ENCODE measurements around the gene FAM25A.
"Not testable (repeated sequence)": the region's sequence is repeated elsewhere in the genome, so short reads cannot be mapped to it uniquely, and the experiment has no call there.

The FAM25A gene

DNA sequence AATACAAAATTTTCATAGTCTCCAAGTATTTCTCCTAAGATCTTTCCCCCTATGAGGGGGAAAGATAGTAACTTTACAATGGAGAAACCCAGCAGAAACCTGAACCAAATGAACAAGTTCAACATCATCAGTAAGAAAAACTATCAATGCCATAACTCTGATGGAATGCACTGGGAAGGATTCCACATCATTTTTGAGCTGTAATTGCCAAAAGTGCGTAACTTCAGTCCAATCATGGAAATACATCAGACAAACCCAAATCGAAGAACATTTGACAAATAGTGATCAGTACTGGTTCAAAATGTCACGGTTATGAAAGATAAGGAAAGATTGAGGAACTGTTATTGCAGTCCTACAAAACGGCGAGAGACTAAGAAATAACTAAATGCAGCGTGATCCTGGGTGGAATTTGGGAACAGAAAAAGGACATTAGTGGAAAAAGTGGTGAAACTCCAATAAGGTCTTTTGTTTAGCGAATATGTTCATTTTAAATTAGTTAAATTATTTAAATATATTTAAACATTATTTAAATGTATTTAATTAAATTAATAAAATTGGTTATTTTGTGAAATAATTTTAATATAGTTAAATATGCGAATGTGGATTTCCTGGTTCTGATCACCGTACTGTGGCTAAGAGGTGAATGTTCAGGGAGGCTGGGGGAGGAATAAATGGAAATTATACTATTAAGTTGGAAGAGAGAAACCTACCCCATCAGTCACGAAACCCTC is 4.9 kb upstream of the FAM25A start:
- not testable (repeated sequence) for DNase-seq

DNA sequence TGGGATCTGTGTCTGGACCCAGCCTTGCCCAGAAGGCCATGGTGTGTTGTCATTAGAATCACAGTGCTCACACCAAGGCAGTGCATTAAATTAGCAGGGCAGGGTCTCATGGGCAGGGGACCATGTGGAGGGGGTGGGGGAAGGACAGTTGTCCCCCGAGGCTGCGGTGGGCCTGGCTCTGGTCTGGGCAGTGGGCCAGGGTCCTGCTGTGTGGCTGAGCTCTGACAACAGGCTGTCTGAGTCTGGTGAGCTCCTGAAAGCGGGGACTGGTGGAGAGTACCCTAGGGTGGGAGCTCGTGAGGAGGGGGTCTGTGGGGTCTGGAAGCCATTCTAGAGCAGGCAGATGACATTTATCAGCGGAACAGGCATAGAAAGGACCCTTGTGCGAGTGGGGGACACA is 2.0 kb upstream of the FAM25A start:
- DNase-seq: not testable (repeated sequence)

DNA sequence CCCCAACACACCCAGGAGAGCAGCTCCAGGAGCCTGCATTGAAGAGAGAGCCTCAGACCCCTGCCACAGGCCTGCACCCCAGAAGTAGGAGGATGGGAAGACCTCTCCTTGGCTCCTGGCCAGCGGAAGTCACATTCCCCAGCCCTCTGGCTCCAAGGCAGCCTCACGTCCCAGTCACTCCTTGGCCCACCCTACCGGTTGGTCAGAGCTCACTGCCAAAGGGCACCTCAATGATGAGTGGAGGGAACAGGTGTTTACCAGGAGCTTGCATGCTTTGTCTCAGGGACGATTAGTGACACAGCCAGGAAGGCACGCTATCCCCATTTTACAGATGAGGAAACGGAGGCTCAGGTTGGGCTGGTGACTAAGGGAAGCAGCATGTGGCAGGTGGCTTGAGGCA is 1.0 kb upstream of the FAM25A start:
- DNase-seq: not testable (repeated sequence)

DNA sequence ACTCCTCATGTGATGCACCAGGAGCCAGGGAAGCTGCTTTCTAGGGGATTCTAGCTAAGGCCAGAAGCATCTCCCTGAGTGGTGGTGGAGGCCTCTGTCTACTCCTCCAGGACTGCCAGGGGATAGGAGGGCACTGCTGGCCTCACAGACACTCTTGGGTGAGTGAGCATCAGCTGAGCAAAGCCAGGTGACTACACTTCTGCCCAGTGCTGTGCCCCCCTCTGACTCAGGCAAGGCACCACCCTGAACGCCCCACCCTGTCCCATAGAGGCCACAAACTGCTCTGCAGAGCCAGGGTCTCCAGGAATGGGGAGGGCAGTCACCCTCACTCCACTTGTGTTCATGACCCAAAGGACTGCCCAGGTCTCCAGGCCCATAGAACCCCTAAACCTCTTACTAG is 590 bp upstream of the FAM25A start:
- DNase-seq: not testable (repeated sequence)

DNA sequence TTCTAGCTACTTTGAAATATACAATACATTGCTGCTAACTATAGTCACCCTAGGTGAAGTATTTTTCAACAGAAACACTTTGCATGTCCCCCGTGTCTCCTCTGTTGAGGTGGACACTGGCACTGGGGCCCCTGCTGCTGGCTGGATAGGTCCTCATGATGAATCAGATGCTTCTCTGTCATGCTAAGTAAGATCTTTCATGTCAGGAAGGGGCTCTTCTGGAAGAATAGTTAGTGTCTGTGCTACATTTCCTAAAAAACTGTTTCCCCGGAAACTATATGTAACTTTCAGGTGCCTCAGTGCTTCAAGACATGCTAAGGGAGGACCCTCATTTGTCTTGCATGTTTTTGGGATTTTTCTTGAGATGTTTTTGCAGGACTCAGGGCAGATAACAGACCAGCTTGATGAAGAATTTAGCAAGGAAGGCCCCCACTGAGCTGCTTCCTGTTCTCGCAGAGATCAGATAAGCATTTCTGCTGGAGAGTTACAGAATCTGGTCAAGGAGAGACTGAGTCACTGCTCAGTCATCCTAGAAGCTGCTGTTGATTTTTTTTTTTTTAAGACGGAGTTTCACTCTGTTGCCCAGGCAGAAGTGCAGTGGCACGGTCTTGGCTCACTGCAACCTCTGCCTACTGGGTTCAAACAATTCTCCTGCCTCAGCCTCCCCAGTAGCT is 5.3 kb downstream of the FAM25A start:
- not testable (repeated sequence) for DNase-seq

DNA sequence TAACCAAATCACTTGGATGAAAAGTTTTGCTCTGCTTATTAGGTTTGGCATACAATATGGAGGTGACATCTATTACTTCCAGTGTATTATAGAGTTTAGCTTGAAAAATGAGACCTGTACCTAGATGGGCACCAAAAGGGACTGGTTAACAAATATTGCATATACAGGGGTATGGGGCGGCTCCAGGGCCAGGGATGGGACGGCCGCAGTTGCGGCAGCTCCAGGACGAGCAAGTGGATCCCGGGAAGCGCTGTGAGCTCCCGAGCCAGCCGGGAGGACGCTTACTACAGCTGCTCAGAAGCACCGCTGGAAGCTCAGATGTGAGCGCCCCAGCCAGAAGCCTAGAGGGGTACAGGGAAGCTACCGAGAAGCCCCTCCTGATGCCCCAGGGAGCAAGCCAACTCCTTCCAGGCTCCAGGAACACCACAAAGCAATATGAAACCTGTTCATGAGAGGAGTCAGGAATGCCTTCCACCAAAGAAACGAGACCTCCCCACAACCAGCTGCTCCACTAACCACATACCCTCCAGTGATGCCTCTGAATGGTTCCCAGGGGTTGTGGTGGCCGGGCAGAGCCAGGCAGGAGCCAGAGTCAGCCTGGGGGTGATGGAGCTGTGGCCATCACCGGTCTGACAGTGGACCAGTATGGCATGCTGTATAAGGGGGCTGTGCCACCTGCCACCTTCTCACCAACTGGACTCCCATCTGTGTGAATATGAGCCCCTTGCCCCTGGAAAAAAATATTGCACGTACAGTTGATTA is 6.8 kb downstream of the FAM25A start:
- not testable (repeated sequence) for DNase-seq

DNA sequence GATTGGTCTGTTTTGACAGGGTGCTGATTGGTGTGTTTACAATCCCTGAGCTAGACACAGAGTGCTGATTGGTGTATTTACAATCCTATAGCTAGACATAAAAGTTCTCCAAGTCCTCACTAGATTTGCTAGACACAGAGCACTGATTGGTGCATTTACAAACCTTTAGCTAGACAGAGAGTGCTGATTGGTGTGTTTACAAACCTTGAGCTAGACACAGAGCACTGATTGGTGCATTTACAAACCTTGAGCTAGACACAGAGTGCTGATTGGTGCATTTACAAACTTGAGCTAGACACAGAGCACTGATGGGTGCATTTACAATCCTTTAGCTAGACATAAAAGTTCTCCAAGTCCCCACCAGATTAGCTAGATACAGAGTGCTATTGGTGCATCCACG is 10.3 kb downstream of the FAM25A start:
- not testable (repeated sequence) for DNase-seq

DNA sequence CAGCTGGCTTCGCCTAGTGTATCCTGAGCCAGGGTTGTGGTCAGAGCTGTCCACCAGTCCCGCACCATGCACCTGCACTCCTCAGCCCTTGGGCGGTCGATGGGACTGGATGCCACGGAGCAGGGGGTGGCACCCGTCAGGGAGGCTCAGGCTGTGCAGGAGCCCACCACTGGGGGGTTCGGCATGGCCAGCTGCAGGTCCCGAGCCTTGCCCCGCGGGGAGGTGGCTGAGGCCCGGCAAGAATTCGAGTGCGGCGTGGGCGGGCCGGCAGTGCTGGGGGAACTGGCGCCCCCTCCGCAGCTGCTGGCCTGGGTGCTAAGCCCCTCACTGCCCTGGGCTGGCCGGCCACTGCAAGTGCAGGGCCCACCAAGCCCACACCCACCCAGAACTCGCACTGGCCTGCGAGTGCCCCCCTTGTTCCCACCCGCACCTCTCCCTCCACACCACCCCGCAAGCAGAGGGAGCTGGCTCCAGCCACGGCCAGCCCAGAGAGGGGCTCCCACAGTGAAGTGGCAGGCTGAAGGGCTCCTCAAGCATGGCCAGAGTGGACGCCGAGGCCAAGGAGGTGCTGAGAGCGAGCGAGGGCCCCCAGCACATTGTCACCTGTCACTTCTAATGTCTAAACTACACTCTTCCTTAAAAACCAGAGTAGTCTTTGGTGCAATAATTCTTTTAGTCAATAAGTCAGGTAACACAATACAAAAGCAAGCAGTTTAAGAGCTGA is 11.0 kb downstream of the FAM25A start:
- DNase-seq: no peak

DNA sequence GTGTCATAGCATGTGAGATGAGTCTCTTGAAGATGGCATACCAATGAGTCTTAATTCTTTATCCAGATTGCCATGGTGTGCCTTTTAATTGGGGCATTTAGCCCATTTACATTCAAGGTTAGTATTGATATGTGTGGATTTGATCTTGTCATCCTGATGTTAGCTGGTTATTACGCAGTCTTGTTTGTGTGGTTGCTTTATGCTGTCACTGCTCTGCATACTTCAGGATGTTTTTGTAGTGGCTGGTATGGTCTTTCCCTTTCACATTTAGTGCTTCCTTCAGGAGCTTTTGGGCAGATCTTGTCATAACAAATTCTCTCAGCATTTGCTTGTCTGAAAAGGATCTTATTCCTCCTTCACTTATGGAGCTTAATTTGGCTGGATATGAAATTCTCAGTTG is 16.5 kb downstream of the FAM25A start:
- DNase-seq: no peak

DNA sequence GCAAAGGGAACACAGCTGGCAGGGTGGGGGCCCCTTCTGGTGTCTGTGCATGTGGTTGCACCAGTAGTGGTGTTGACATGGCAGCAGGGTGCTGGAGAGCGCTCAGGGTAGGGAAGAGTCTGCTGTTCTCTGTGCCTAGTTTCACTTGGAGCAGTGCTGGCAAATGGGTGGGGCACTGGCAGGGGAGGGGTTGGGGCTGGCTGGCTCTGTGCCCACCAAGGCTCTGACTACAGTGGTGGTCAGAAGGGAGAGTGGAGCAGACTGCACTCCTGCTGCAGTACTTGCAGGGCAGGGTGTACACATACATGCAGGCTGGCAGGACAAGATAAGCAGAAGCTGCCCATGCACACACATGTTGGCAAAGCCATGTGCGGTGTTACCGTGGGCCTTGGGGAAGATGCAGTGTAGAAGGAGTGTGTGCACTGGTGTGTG is 18.2 kb downstream of the FAM25A start:
- no peak for DNase-seq

DNA sequence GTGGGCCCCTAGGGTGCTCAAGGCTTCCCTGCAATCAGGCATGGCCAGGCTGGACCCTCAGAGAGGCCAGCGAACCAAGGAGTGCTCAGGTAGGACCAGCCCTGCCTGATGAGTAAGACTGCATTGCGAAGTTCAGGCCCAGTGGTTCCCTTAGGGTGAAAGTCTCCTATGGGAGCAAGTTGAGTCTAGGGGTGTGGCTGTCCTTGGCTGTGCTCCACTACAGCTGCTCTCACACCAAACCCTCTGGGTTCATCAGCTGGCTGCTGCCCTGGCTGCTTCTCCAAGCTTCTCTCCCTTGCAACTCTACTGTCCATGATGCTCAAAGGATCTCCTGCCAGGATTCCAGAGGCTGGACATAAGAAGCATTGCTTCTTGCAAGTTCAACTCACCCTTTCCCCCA is 18.7 kb downstream of the FAM25A start:
- DNase-seq: no peak

DNA sequence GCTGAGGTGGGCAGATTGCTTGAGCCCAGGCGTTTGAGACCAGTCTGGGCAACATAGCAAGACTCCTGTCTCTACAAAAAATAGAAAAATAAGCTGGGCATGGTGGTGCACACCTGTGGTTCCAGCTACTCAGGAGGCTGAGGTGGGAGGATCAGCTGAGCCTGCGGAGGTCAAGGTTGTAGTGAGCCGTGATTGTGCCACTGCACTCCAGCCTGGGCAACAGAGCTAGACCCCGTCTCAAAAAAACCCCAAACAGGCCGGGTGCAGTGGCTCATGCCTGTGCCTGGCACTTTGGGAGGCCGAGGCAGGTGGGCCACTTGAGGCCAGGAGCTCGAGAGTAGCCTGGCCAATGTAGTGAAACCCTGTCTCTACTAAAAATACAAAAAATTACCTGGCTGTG is 23.5 kb downstream of the FAM25A start:
- not testable (repeated sequence) for DNase-seq

DNA sequence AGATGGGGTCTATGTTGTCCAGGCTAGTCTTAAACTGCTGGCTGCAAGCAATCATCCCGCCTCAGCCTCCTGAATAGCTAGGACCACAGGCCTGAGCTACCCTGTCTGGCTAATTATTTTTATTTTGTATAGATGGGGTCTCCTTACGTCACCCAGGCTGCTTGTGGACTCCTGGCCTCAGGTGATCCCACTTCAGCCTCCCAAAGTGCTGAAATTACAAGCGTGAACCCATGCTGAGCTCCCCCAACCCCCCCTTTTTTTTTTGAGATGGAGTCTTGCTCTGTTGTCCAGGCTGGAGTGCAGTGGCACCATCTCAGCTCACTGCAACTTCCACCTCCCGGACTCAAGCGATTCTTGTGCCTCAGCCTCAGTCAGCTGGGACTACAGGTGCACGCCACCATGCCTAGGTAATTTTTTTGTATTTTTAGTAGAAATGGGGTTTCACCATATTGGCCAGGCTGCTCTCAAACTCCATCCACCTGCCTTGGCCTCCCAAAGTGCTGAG is 25.4 kb downstream of the FAM25A start:
- no peak for DNase-seq

DNA sequence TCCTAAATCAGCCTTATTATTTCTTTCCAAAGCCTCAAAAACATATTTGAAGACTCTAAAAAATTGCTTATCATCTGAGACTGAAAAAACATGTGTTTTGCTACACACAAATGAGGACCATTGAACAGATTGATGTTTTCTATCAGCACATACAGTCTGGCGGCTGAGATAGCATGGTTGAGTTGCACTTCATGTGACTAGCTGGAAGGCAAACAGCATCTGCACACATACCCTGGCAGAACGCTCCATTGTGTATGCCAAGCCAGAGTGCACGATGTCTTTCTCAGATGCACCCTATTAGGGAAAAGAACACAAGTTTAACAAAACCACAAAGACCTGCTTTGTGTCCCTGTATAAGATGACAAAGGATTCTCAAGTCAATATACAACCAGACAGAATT is 33.0 kb downstream of the FAM25A start:
- DNase-seq: no peak

DNA sequence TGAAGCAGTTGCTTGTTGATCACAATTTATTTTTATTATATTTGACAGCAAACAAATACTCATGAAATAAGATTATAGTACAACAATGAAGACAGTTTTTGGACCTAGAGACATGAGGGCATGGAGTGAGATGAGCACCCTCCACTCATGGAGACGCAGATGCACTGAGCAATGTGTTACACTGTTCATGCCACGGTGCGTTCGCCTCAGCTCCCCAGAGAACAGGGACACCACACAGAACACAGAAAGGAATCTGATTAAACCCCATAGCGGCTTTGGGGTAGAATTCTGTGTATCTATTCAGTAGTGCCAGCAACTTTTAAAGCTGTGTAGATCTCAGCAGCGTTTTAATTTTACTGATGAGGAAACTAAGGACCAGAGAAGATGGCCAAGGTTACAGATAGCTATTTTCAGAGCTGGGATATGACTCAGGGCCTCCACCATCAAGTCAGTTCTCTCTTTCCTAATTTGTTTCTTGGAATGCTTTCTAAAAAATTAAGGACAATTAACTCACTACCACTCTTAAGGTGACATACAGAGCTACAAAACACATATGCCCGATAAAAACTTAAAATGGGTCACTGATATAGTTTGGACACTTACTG is 33.6 kb downstream of the FAM25A start:
- no peak for DNase-seq

DNA sequence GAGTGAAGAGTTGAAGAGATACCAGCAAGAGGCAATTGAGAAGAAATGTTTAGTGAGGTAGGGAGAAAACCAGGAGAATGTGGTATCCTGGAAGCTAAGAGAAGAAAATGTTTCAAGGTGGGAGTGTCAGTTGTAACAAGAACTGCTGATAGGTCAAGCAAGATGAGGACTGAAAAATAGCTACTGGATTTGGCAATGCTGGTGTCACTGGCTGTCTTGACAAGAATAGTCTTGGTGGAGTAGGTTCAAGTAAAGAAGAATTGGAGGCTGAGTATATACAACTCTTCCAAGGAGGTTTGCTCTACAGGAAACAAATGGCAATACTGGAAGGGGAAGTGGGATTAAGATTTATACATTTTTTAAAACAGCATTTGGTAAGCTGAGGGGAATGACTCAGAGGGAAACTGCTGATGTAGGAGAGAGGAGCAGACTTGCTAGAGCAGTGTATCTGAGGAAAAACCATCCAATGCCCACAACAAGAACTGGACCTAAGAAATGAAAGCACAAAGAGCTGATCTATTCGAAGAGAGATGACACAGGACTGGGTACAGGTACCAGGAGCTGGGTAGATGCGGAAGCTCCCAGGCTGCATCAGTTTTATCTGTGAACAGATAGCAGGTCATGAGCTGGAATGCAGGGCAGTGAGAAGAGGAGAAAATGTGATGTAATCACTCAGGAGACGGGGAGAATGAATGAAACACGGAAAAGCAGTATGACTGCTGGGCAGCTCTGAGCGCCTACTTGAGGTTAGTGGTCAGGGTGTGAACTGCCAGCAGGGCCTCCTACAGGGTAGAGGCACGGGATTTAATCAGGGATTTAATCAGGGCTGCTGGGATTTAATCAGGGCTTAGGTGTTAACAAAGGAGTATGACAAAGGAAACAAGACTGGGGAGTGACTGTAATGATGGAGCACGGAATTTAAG is 34.5 kb downstream of the FAM25A start:
- no peak for DNase-seq

DNA sequence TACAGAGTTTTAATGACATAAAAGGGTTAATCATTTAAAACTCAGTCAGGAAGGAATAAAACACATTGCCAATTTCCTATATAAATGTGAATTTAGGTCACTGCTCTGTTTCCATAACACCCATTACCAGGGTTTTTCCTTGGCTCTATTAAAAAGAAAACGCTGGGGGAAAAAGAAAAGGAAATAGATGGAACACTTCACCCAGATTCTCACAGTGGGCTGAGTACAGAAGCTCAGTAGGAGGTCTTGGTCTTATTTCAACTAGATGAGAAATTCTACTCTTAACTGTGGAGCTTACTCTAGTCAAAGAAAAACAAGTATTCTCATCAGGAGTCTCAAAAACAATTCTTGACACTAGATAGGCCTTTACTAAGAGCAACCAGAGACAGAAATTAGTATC is 38.1 kb downstream of the FAM25A start:
- DNase-seq: no peak

DNA sequence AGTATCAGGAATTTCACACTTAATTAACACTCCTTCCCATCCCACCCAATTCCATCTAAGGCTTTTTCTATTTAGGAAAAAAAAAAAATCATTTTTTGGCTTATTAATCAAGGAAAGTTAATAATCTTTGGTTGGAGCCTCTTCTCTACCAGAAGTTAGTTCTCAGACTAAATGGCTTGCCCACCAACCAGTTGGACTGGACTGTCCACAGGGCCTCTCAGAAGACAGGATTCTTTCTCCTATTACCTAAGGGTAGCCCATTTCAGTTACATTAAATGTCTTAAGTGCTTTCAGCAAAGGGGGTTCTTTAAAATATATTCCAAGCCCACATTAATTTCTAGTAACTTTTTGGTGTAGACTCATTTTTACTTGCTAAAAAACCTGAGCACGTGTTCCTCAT is 39.3 kb downstream of the FAM25A start:
- no peak for DNase-seq

DNA sequence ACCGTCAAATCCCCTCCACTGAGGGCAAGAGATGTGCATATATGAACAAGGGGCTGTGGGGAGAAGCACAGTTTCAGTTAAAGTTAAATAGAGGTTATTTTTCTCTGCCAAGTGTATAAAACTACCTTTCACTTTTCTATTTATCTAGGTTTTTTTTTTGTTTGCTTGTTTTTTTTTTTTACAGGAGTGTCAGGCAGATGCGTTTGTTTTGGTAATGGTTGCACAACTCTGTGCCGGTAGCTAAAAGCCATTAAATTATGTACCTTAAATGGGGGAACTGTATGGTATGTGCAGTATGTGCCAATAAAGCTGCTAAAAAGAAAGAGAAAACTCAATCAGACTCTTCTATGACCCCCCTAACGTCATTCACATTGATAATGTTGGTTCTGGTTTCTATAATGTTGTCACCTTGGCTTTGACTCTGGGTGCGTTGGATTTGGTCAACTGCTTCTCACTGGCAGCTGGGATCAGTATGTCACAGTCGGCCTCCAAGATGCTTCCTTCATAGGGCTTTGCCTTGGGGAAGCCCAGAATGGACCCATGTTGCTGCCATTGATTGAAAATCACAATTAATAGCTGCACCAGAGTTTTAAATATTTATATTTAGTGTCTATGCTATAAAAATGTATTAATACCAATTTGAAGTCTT is 40.3 kb downstream of the FAM25A start:
- no peak for DNase-seq

DNA sequence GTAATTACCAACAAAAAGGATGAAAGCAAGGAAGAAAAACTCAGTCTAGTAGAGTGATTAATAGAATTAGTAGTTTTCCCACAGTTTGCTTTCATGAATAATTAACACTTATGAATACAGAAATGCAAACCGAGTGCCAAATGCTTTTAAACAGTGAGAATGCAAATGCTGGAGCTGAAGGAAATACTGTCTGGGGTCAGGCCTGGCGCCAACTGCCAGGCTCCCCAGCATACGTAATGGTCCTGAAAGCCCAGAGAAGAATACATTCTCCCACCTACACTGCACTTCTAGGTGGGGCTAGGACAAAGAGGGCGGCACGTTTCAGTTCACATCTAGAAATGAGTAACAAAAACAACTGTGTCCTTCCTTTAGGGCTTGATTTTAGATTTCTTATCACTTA is 44.6 kb downstream of the FAM25A start:
- no peak for DNase-seq

DNA sequence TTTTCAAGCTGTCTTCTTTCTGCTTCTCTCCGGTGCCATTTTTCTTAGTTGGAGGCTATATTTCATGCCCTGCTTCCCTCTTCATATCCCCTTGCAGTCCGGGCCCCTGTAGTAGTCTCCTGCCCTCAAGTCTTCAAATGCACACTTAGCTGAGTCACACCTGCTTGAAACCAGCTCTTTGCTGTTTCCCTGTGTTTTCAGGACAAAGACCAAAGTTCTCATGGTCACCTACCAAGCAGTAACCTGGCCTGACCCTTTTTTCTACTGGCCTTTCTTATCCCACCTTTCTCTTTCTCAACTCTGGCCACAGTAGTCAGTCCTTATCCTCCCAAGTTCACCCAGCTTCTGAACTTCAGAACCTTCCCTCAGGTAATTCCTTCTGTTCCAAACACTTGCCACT is 46.1 kb downstream of the FAM25A start:
- no peak for DNase-seq
